ENCODE measurements around the gene PHOX2B. TPM values are rescaled to one million over a fixed set of nuclear protein-coding genes. Genes with fewer than 3 reads are reported as not detected.

Gene PHOX2B
- not detected for polyA plus RNA-seq

- Histone ChIP-seq H3K9me3 (ENCODE audit: control insufficient read depth in 2 of 2, insufficient read depth in 1 of 2, low read depth in 1 of 2, low read length in 1 of 2) (peaks cover 0 to 9% of the 10 kb centered on the region in 2 donors), H3K4me3 (ENCODE audit: low read depth in 1 of 2, low read length in 2 of 2) (no peak within 1 kb of the TSS), H3K27ac (ENCODE audit: low read depth in 2 of 2, low read length in 1 of 2) (no peak within 1 kb of the TSS), H3K27me3 (ENCODE audit: control insufficient read depth in 1 of 2, insufficient read depth in 2 of 2, low read length in 2 of 2) (peaks cover 17 to 30% of the 10 kb centered on the region in 2 donors), H3K4me1 (ENCODE audit: control insufficient read depth in 2 of 2, insufficient read depth in 2 of 2, low read length in 1 of 2) (peaks cover 2 to 9% of the 10 kb centered on the region in 2 donors), H3K36me3 (ENCODE audit: control insufficient read depth in 2 of 2, insufficient read depth in 2 of 2, low read length in 1 of 2) (no peaks in the 10 kb centered on the region)
- WGBS, 2 donors = 9 to 10% methylated on average over 15 of the region's 15 CpGs
These were observed at the start of gene PHOX2B for GRCh38 chr4:41748571-41749475. Gene PHOX2B (minus strand): TSS chr4:41748725. CDS start chr4:41748610, 115 bp downstream.

- Histone ChIP-seq H3K9me3 (ENCODE audit: control insufficient read depth in 2 of 2, insufficient read depth in 1 of 2, low read depth in 1 of 2, low read length in 1 of 2) (no peaks in the 10 kb centered on the region), H3K36me3 (ENCODE audit: control insufficient read depth in 2 of 2, insufficient read depth in 2 of 2, low read length in 1 of 2) (no peaks in the 10 kb centered on the region), H3K27me3 (ENCODE audit: control insufficient read depth in 1 of 2, insufficient read depth in 2 of 2, low read length in 2 of 2) (no peaks in the 10 kb centered on the region), H3K4me1 (ENCODE audit: control insufficient read depth in 2 of 2, insufficient read depth in 2 of 2, low read length in 1 of 2) (no peaks in the 10 kb centered on the region), H3K4me3 (ENCODE audit: low read depth in 1 of 2, low read length in 2 of 2) (no peak overlapping the region), H3K27ac (ENCODE audit: low read depth in 2 of 2, low read length in 1 of 2) (no peak overlapping the region)
- WGBS, 2 donors = 47 to 48% methylated on average over 2 of the region's 2 CpGs
These were observed 48.7 kb upstream of the PHOX2B start for GRCh38 chr4:41797260-41797659.

- 17 to 22% methylated on average over 8 of the region's 8 CpGs for WGBS, 2 donors
These were observed 48.2 kb upstream of the PHOX2B start for GRCh38 chr4:41796545-41797210.

GRCh38 chr4:41795796-41796385 is 47.4 kb upstream of the PHOX2B start:
- no peaks in the 10 kb centered on the region for H3K9me3 ChIP-seq (ENCODE audit: control insufficient read depth in 2 of 2, insufficient read depth in 1 of 2, low read depth in 1 of 2, low read length in 1 of 2)
- 29 to 48% methylated on average over 2 of the region's 2 CpGs for WGBS, 2 donors
- H3K36me3 ChIP-seq (ENCODE audit: control insufficient read depth in 2 of 2, insufficient read depth in 2 of 2, low read length in 1 of 2) = no peaks in the 10 kb centered on the region
- H3K27ac ChIP-seq (ENCODE audit: low read depth in 2 of 2, low read length in 1 of 2) = no peak overlapping the region
- H3K4me1 ChIP-seq (ENCODE audit: control insufficient read depth in 2 of 2, insufficient read depth in 2 of 2, low read length in 1 of 2) = no peaks in the 10 kb centered on the region
- H3K27me3 ChIP-seq (ENCODE audit: control insufficient read depth in 1 of 2, insufficient read depth in 2 of 2, low read length in 2 of 2) = no peaks in the 10 kb centered on the region
- no peak overlapping the region for H3K4me3 ChIP-seq (ENCODE audit: low read depth in 1 of 2, low read length in 2 of 2)

More at GRCh38 chr4:41796545-41797210, 48.2 kb upstream of the PHOX2B start:
- Histone ChIP-seq H3K27ac (ENCODE audit: low read depth in 2 of 2, low read length in 1 of 2) (no peak overlapping the region), H3K27me3 (ENCODE audit: control insufficient read depth in 1 of 2, insufficient read depth in 2 of 2, low read length in 2 of 2) (no peaks in the 10 kb centered on the region), H3K4me1 (ENCODE audit: control insufficient read depth in 2 of 2, insufficient read depth in 2 of 2, low read length in 1 of 2) (no peaks in the 10 kb centered on the region), H3K9me3 (ENCODE audit: control insufficient read depth in 2 of 2, insufficient read depth in 1 of 2, low read depth in 1 of 2, low read length in 1 of 2) (no peaks in the 10 kb centered on the region), H3K36me3 (ENCODE audit: control insufficient read depth in 2 of 2, insufficient read depth in 2 of 2, low read length in 1 of 2) (no peaks in the 10 kb centered on the region), H3K4me3 (ENCODE audit: low read depth in 1 of 2, low read length in 2 of 2) (no peak overlapping the region)

- no peak overlapping the region for H3K27ac ChIP-seq (ENCODE audit: low read depth in 2 of 2, low read length in 1 of 2)
- no peaks in the 10 kb centered on the region for H3K36me3 ChIP-seq (ENCODE audit: control insufficient read depth in 2 of 2, insufficient read depth in 2 of 2, low read length in 1 of 2)
- H3K4me1 ChIP-seq (ENCODE audit: control insufficient read depth in 2 of 2, insufficient read depth in 2 of 2, low read length in 1 of 2) = peaks cover 0 to 2% of the 10 kb centered on the region in 2 donors
- H3K4me3 ChIP-seq (ENCODE audit: low read depth in 1 of 2, low read length in 2 of 2) = no peak overlapping the region
- no peaks in the 10 kb centered on the region for H3K9me3 ChIP-seq (ENCODE audit: control insufficient read depth in 2 of 2, insufficient read depth in 1 of 2, low read depth in 1 of 2, low read length in 1 of 2)
- 41 to 47% methylated on average over 3 of the region's 3 CpGs for WGBS, 2 donors
- H3K27me3 ChIP-seq (ENCODE audit: control insufficient read depth in 1 of 2, insufficient read depth in 2 of 2, low read length in 2 of 2) = no peaks in the 10 kb centered on the region
These were observed 43.6 kb upstream of the PHOX2B start for GRCh38 chr4:41792166-41792565.

- Histone ChIP-seq H3K4me3 (ENCODE audit: low read depth in 1 of 2, low read length in 2 of 2) (no peak overlapping the region), H3K4me1 (ENCODE audit: control insufficient read depth in 2 of 2, insufficient read depth in 2 of 2, low read length in 1 of 2) (peaks cover 0 to 2% of the 10 kb centered on the region in 2 donors), H3K27ac (ENCODE audit: low read depth in 2 of 2, low read length in 1 of 2) (no peak overlapping the region), H3K27me3 (ENCODE audit: control insufficient read depth in 1 of 2, insufficient read depth in 2 of 2, low read length in 2 of 2) (no peaks in the 10 kb centered on the region), H3K9me3 (ENCODE audit: control insufficient read depth in 2 of 2, insufficient read depth in 1 of 2, low read depth in 1 of 2, low read length in 1 of 2) (no peaks in the 10 kb centered on the region), H3K36me3 (ENCODE audit: control insufficient read depth in 2 of 2, insufficient read depth in 2 of 2, low read length in 1 of 2) (no peaks in the 10 kb centered on the region)
- WGBS, 2 donors = 74 to 82% methylated on average over 2 of the region's 2 CpGs
These were observed 43.0 kb upstream of the PHOX2B start for GRCh38 chr4:41791557-41791956.

- H3K4me3 ChIP-seq (ENCODE audit: low read depth in 1 of 2, low read length in 2 of 2) = no peak overlapping the region
- no peaks in the 10 kb centered on the region for H3K9me3 ChIP-seq (ENCODE audit: control insufficient read depth in 2 of 2, insufficient read depth in 1 of 2, low read depth in 1 of 2, low read length in 1 of 2)
- H3K27me3 ChIP-seq (ENCODE audit: control insufficient read depth in 1 of 2, insufficient read depth in 2 of 2, low read length in 2 of 2) = no peaks in the 10 kb centered on the region
- peaks cover 0 to 2% of the 10 kb centered on the region in 2 donors for H3K4me1 ChIP-seq (ENCODE audit: control insufficient read depth in 2 of 2, insufficient read depth in 2 of 2, low read length in 1 of 2)
- no peak overlapping the region for H3K27ac ChIP-seq (ENCODE audit: low read depth in 2 of 2, low read length in 1 of 2)
- no peaks in the 10 kb centered on the region for H3K36me3 ChIP-seq (ENCODE audit: control insufficient read depth in 2 of 2, insufficient read depth in 2 of 2, low read length in 1 of 2)
- 62 to 70% methylated on average over 8 of the region's 8 CpGs for WGBS, 2 donors
These were observed 39.4 kb upstream of the PHOX2B start for GRCh38 chr4:41787931-41788330.

GRCh38 chr4:41785665-41786064 is 37.1 kb upstream of the PHOX2B start:
- no peak overlapping the region for H3K27ac ChIP-seq (ENCODE audit: low read depth in 2 of 2, low read length in 1 of 2)
- WGBS, 2 donors = 67 to 74% methylated on average over 1 of the region's 1 CpG
- H3K27me3 ChIP-seq (ENCODE audit: control insufficient read depth in 1 of 2, insufficient read depth in 2 of 2, low read length in 2 of 2) = no peaks in the 10 kb centered on the region
- no peaks in the 10 kb centered on the region for H3K9me3 ChIP-seq (ENCODE audit: control insufficient read depth in 2 of 2, insufficient read depth in 1 of 2, low read depth in 1 of 2, low read length in 1 of 2)
- H3K4me3 ChIP-seq (ENCODE audit: low read depth in 1 of 2, low read length in 2 of 2) = no peak overlapping the region
- H3K4me1 ChIP-seq (ENCODE audit: control insufficient read depth in 2 of 2, insufficient read depth in 2 of 2, low read length in 1 of 2) = peaks cover 0 to 2% of the 10 kb centered on the region in 2 donors
- H3K36me3 ChIP-seq (ENCODE audit: control insufficient read depth in 2 of 2, insufficient read depth in 2 of 2, low read length in 1 of 2) = no peaks in the 10 kb centered on the region

- 85% methylated on average over 9 of the region's 9 CpGs for WGBS, 2 donors
- no peak overlapping the region for H3K4me3 ChIP-seq (ENCODE audit: low read depth in 1 of 2, low read length in 2 of 2)
- H3K36me3 ChIP-seq (ENCODE audit: control insufficient read depth in 2 of 2, insufficient read depth in 2 of 2, low read length in 1 of 2) = no peaks in the 10 kb centered on the region
- H3K27me3 ChIP-seq (ENCODE audit: control insufficient read depth in 1 of 2, insufficient read depth in 2 of 2, low read length in 2 of 2) = no peaks in the 10 kb centered on the region
- peaks cover 0 to 2% of the 10 kb centered on the region in 2 donors for H3K4me1 ChIP-seq (ENCODE audit: control insufficient read depth in 2 of 2, insufficient read depth in 2 of 2, low read length in 1 of 2)
- no peaks in the 10 kb centered on the region for H3K9me3 ChIP-seq (ENCODE audit: control insufficient read depth in 2 of 2, insufficient read depth in 1 of 2, low read depth in 1 of 2, low read length in 1 of 2)
- H3K27ac ChIP-seq (ENCODE audit: low read depth in 2 of 2, low read length in 1 of 2) = no peak overlapping the region
These were observed 35.9 kb upstream of the PHOX2B start for GRCh38 chr4:41784191-41784979.

Measured in esophagus (tissue), 2 donors.